Measurements from ENCODE around the gene FCGR3A. TPM values are rescaled to one million over a fixed set of nuclear protein-coding genes. Genes with fewer than 3 reads are reported as not detected.
"Not testable (repeated sequence)": the region's sequence is repeated elsewhere in the genome, so short reads cannot be mapped to it uniquely, and the experiment has no call there.

FCGR3A gene
- polyA plus RNA-seq, 1 of the 3 experiments (the other 2 are of a cell fraction), result not detected

DNA sequence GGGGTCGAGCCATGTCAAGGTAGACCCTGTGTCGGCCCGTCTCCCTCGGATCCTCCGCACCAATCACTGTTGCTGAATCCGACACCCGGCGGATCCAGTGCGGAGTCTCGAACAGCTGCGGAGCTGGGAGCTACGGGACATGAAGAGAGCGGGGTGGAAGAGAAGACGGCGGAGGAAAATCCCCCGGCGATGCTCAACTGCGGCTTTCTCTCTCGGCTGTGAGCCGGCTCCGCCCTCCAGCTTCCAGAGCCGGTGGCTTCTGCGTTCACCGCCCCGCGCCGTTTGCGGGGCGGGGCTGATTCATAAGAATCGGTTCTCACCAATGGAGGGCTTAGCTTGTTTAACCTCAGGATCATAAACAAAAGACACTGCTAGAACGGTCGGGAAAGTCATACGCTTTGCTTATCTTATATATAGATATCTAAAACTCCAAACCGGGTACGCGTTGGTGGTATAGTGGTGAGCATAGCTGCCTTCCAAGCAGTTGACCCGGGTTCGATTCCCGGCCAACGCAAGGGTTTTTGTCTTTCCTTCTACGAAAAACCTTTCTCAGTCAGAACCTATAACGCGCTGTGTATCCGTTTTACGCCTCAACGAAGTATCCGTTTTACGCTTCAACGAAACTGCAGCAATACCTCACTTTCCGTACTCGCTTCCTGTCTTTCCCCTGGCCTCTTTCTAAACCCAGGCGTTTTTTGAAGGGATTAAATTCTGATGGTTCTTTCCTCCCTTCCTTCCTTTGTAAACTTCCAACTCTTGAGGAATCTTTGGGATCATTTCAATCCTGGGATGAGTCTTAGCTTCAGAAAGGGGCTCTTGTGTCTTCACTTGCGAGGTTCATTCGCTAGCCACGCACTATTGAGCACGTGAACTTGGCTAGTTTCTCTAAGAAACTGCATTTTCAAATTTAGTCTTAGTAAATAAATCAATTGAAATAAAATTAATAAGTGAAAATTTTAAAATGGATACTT is 18.7 kb downstream of the FCGR3A start:
- Histone ChIP-seq H3K4me3 (ENCODE audit: low read depth in 2 of 2, low read length in 1 of 2) (peak overlapping the region; percentile 66 to 75), H3K27ac (ENCODE audit: low read depth in 2 of 2, low read length in 1 of 2) (peak overlapping the region; percentile 43 to 65), H2AFZ (ENCODE audit: low read depth) (peak overlapping the region; percentile 89), H3K4me2 (peak overlapping the region; percentile 78), H3K9ac (peak overlapping the region; percentile 63; the same call in 1 of the 2 replicates)
- H3K9me3 ChIP-seq; H3K4me1 ChIP-seq (ENCODE audit: control insufficient read depth in 1 of 2, insufficient read depth in 2 of 2, low read depth in 1 of 2, low read length in 1 of 2); H3K36me3 ChIP-seq (replicated peaks in 1 of 2; ENCODE audit: control insufficient read depth in 1 of 2, insufficient read depth in 2 of 2, low read length in 1 of 2); H4K20me1 ChIP-seq (ENCODE audit: insufficient read depth); H3K9me2 ChIP-seq; H3F3A ChIP-seq (replicated peaks; ENCODE audit: insufficient read depth); H3K79me2 ChIP-seq (ENCODE audit: insufficient read depth); CTCF ChIA-PET; H3K27me3 ChIP-seq (ENCODE audit: insufficient read depth): not testable (repeated sequence)
- WGBS (ENCODE audit: low lambda C conversion rate), result 1% methylated on average over 41 of the region's 56 CpGs
- POLR2A ChIA-PET, result interaction anchor here (1.2 kb wide), 1 partner anchor 219 kb away, joined by 5 read pairs; the partner anchor contains the start of gene DUSP12
- DNase-seq, result peak; percentile 77
- TF ChIP-seq TEAD4 (IDR thresholded peaks at IDR 0.05; ENCODE audit: borderline replicate concordance, insufficient read depth), result peak; percentile 86
- TF ChIP-seq GATA2 (CRISPR knock-in tag; IDR thresholded peaks at IDR 0.05), result peak; percentile 25; the same call in 1 of the 2 replicates
- peak; percentile 66 for TF ChIP-seq RXRA (IDR thresholded peaks at IDR 0.05; ENCODE audit: borderline replicate concordance, low read depth)
- peak; percentile 27; the same call in 1 of the 2 replicates for TF ChIP-seq ELF1 (IDR thresholded peaks at IDR 0.05)
- TF ChIP-seq FOSL2 (IDR thresholded peaks at IDR 0.05; ENCODE audit: borderline replicate concordance, low read depth), result peak; percentile 62; the same call in 1 of the 2 replicates
- TF ChIP-seq, protein P1, sequence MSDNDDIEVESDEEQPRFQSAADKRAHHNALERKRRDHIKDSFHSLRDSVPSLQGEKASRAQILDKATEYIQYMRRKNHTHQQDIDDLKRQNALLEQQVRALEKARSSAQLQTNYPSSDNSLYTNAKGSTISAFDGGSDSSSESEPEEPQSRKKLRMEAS (IDR thresholded peaks at IDR 0.05; ENCODE audit: low read depth), result 0 out of 2 replicates have a peak, but pooled peaks have one; percentile 20
- 0 out of 2 replicates have a peak, but pooled peaks have one; percentile 8 for TF ChIP-seq MXI1 (IDR thresholded peaks at IDR 0.05; ENCODE audit: low read depth, low read length)
- TF ChIP-seq NRF1 (IDR thresholded peaks at IDR 0.05; ENCODE audit: low read depth, low read length), result 0 out of 2 replicates have a peak, but pooled peaks have one; percentile 5
- TF ChIP-seq GABPA (IDR thresholded peaks at IDR 0.05; ENCODE audit: low read depth), result peak; percentile 48
- TF ChIP-seq EP300 (IDR thresholded peaks at IDR 0.05; ENCODE audit: borderline replicate concordance in 1 of 2, low read depth in 1 of 2, low read length in 1 of 2), result 0 out of 4 replicates have a peak, but pooled peaks of 1 of the 2 experiments have one; percentile 21
- peak; percentile 28 for TF ChIP-seq CHD2 (IDR thresholded peaks at IDR 0.05; ENCODE audit: low read length, partially characterized antibody)

DNA sequence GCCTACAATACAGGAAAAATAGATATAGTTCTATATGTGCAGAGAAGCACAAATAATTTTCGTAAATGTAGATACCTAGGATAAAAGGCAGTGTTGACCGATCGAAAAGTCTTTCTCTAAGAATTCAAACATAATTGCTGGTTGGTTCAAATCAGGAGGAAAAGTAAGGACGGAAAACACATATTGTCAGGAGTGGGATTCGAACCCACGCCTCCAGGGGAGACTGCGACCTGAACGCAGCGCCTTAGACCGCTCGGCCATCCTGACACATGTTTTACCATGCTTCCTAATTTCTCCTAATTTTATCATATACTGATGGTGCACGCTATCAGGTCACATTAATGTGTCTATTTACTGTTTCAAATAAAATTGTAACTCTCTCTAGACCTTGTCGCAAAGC is 19.5 kb downstream of the FCGR3A start:
- H3K27me3 ChIP-seq (ENCODE audit: insufficient read depth); H4K20me1 ChIP-seq (ENCODE audit: insufficient read depth); H3K4me1 ChIP-seq (ENCODE audit: control insufficient read depth in 1 of 2, insufficient read depth in 2 of 2, low read depth in 1 of 2, low read length in 1 of 2); H2AFZ ChIP-seq (ENCODE audit: low read depth); H3K79me2 ChIP-seq (ENCODE audit: insufficient read depth); H3K9me2 ChIP-seq; H3K36me3 ChIP-seq (replicated peaks in 1 of 2; ENCODE audit: control insufficient read depth in 1 of 2, insufficient read depth in 2 of 2, low read length in 1 of 2); H3K9me3 ChIP-seq; CTCF ChIA-PET; H3F3A ChIP-seq (replicated peaks; ENCODE audit: insufficient read depth): not testable (repeated sequence)
- under 1% methylated on average over 13 of the region's 13 CpGs for WGBS (ENCODE audit: low lambda C conversion rate)
- POLR2A ChIA-PET, result interaction anchor here (1.2 kb wide), 1 partner anchor 220 kb away, joined by 5 read pairs; the partner anchor contains the start of gene DUSP12
- Histone ChIP-seq H3K27ac (ENCODE audit: low read depth in 2 of 2, low read length in 1 of 2) (peak overlapping the region in 1 of 2 experiments; percentile 65; a peak in 1 of 4 replicates), H3K4me3 (ENCODE audit: low read depth in 2 of 2, low read length in 1 of 2) (peak overlapping the region; percentile 66 to 75), H3K4me2 (peak overlapping the region; percentile 78), H3K9ac (peak overlapping the region; percentile 63; the same call in 1 of the 2 replicates)
- TF ChIP-seq FOSL2 (IDR thresholded peaks at IDR 0.05; ENCODE audit: borderline replicate concordance, low read depth), result peak; percentile 52; the same call in 1 of the 2 replicates
- TF ChIP-seq MXI1 (IDR thresholded peaks at IDR 0.05; ENCODE audit: low read depth, low read length), result 0 out of 2 replicates have a peak, but pooled peaks have one; percentile 15
- TF ChIP-seq TEAD4 (IDR thresholded peaks at IDR 0.05; ENCODE audit: borderline replicate concordance, insufficient read depth), result peak; percentile 73
- TF ChIP-seq, protein P1 (IDR thresholded peaks at IDR 0.05; ENCODE audit: low read depth), result 0 out of 2 replicates have a peak, but pooled peaks have one; percentile 37
- DNase-seq, result peak; percentile 40

DNA sequence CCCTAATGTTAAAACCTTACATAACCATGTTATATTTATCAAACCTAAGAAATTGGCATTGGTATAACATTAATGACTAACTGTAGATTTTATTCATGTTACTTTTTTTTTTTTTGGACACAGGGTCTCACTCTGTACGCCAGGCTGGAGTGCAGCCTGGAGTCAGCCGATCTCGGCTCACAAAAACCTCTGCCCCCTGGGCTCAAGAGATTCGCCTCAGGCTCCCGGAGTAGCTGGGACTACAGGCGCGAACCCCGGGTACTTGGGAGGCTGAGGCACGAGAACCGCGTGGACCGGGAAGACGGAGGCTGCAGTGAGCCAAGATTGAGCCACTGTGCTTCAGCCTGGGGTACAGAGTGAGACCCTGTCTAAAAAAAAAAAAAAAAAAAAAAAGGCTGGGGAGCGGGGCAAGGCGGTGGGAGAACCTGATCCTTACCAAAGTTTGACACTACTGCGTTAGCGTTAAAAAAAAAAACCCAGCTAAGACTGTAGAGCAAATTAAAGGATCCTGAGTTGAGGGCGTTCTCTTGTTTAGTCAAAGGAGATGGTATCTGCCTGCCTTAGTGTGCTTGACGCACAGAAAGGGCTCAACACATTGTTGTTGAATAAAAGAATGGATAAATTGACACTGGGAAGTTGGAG is 20.0 kb downstream of the FCGR3A start:
- H3K27ac ChIP-seq (ENCODE audit: low read depth in 2 of 2, low read length in 1 of 2); H3K36me3 ChIP-seq (replicated peaks in 1 of 2; ENCODE audit: control insufficient read depth in 1 of 2, insufficient read depth in 2 of 2, low read length in 1 of 2); H3K9ac ChIP-seq; H2AFZ ChIP-seq (ENCODE audit: low read depth); H3K9me2 ChIP-seq; H3F3A ChIP-seq (replicated peaks; ENCODE audit: insufficient read depth); DNase-seq; H3K79me2 ChIP-seq (ENCODE audit: insufficient read depth); H3K27me3 ChIP-seq (ENCODE audit: insufficient read depth); H3K4me1 ChIP-seq (ENCODE audit: control insufficient read depth in 1 of 2, insufficient read depth in 2 of 2, low read depth in 1 of 2, low read length in 1 of 2); CTCF ChIA-PET; H3K9me3 ChIP-seq; H4K20me1 ChIP-seq (ENCODE audit: insufficient read depth); POLR2A ChIA-PET: not testable (repeated sequence)
- Histone ChIP-seq H3K4me2 (peak overlapping the region; percentile 78), H3K4me3 (ENCODE audit: low read depth in 2 of 2, low read length in 1 of 2) (peak overlapping the region; percentile 66 to 75)
- 6% methylated on average over 19 of the region's 19 CpGs for WGBS (ENCODE audit: low lambda C conversion rate)

DNA sequence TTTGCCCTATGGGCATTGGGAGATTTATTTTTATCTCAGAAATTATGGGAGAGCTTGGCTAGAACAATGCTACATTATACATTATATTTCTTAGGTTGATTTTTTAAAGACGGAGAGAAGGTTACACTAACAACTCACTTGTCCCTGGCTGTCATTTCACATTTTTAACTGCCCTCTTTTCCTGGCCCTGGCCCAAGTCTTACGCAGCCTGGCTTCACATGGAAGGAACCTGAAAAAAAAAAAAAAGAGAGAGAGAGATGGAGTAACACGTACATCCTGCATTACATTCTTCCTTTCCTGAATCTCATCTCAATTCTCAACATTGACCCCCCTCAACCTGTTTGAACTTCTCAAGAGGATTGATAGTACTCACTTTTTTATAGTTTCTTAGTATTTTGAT is 21.1 kb downstream of the FCGR3A start:
- H3K9ac ChIP-seq; H3K9me2 ChIP-seq; H3K4me2 ChIP-seq; H3K79me2 ChIP-seq (ENCODE audit: insufficient read depth); H3K4me3 ChIP-seq (ENCODE audit: low read depth in 2 of 2, low read length in 1 of 2); H3K4me1 ChIP-seq (ENCODE audit: control insufficient read depth in 1 of 2, insufficient read depth in 2 of 2, low read depth in 1 of 2, low read length in 1 of 2); H2AFZ ChIP-seq (ENCODE audit: low read depth); H3K36me3 ChIP-seq (replicated peaks in 1 of 2; ENCODE audit: control insufficient read depth in 1 of 2, insufficient read depth in 2 of 2, low read length in 1 of 2); POLR2A ChIA-PET; H3K27me3 ChIP-seq (ENCODE audit: insufficient read depth); DNase-seq; CTCF ChIA-PET; H4K20me1 ChIP-seq (ENCODE audit: insufficient read depth); H3K9me3 ChIP-seq; H3K27ac ChIP-seq (ENCODE audit: low read depth in 2 of 2, low read length in 1 of 2): not testable (repeated sequence)
- peaks cover 15% of the 10 kb centered on the region for H3F3A ChIP-seq (replicated peaks; ENCODE audit: insufficient read depth)
- 7% methylated on average over 3 of the region's 3 CpGs for WGBS (ENCODE audit: low lambda C conversion rate)

Measured in SK-N-SH (cell line).